Prostate gland (tissue), 2 donors: ENCODE measurements around the gene MRAP. TPM values are rescaled to one million over a fixed set of nuclear protein-coding genes. Genes with fewer than 3 reads are reported as not detected.
"Not testable (repeated sequence)": the region's sequence is repeated elsewhere in the genome, so short reads cannot be mapped to it uniquely, and the experiment has no call there.

Experiments used
- DNase-seq: peaks from one replicate; pipeline ENCODE4 v3.0.0-alpha.2; 2019; ENCODE audit warnings: low spot score
- H3K27ac ChIP-seq, 2 donors: fragments of 200-600 bp; sonication (generic); 2 replicates each; pipeline ENCODE4 v1.5.1; 2017 to 2019
- H3K27me3 ChIP-seq: fragments of 200-600 bp; sonication (generic); replicated peaks from 2 replicates; pipeline ENCODE4 v1.5.1; 2019; ENCODE audit not compliant: insufficient read depth
- H3K36me3 ChIP-seq, 2 donors: fragments of 200-600 bp; sonication (generic); 1 replicate in 1 of 2; 2 replicates in 1 of 2; pipeline versions ENCODE4 v1.5.1 to v1.8.1; 2017 to 2019
- H3K4me1 ChIP-seq: fragments of 200-600 bp; sonication (generic); replicated peaks from 2 replicates; pipeline ENCODE4 v1.5.1; 2019
- H3K4me3 ChIP-seq, 2 donors: fragments of 200-600 bp; sonication (generic); 2 replicates each; pipeline ENCODE4 v1.5.1; 2017 to 2019
- H3K9me3 ChIP-seq: fragments of 200-600 bp; sonication (generic); 2 replicates; pipeline ENCODE4 v1.5.1; 2017
- POLR2A ChIP-seq: fragments of 450-650 bp; IDR thresholded peaks from one replicate; pipeline ENCODE4 v1.6.1; 2016; ENCODE audit warnings: antibody characterized with exemption, mild to moderate bottlenecking
- POLR2AphosphoS5 ChIP-seq: sonication (generic); formaldehyde crosslinking; IDR thresholded peaks from one replicate; pipeline ENCODE4 v1.6.1; 2017; ENCODE audit warnings: antibody characterized with exemption
- WGBS: methylation state at CpG from one replicate; pipeline ENCODE4 v1.1.5; 2018; 5-methylcytosine and 5-hydroxymethylcytosine counted together
- intact Hi-C: fragments of 100-400 bp; cut with DNase I; formaldehyde crosslinking; loops from one replicate; pipeline ENCODE4 v1.14.2; 2022
- total RNA-seq, 2 donors: library from RNA; depleted of rRNA; stranded (reverse); fragments of >200 nt; gene quantifications; one replicate each; pipeline ENCODE4 v1.1.0, GENCODE V29; 2016
- TF ChIP-seq, protein P1 (sequence below), 4 experiments: fragments of 200-600 bp in 2 of 4; fragments of 450-650 bp in 2 of 4; sonication (generic) in 2 of 4; IDR thresholded peaks; 1 replicate in 3 of 4; 2 replicates in 1 of 4; pipeline ENCODE4 v1.5.1; 2016 to 2019; ENCODE audit warnings: antibody characterized with exemption in 4 of 4, mild to moderate bottlenecking in 2 of 4, moderate library complexity in 2 of 4

MRAP gene
- total RNA-seq, 2 donors from 2014 or later: 4.7 TPM; not detected in 1

DNA sequence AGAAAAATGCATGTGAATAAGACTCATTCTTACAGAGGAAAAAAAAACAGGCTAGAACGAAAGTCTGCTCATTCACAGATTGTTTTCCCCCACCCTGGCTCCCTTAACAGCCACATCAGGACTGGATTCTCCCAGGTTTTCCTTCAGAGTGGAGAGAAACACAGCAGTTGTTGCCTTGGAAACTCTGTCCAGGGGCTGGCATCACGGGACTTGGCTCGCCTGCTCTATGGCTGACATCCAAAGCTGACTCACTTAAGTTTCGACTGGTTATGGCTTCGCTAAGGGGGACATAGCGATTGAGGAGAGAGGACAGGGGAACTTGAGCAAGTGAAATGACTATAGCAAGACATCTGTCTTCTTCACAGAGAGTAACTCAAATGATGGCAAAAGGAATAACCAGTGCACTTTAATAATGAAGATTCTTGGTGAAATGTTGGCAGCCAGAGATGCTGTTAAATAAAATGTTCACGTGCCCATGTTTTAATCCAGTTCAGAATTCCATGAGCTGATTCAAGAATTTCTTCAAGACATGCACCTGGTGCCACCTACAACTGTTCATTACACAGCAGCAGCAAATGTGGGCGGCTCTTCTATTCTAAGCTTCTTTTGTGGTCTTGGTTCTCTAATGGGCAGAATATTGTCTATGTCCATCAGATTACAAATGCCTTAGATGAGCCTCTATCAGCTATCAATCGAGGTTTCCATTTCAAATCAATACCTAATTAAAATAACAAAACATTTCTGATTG is 41.6 kb upstream of the MRAP start:
- WGBS: 20% methylated on average over 9 of the region's 9 CpGs
- Histone ChIP-seq H3K4me1 (no peaks in the 10 kb centered on the region), H3K9me3 (no peaks in the 10 kb centered on the region), H3K27me3 (no peaks in the 10 kb centered on the region), H3K36me3 (no peaks in the 10 kb centered on the region), H3K27ac (no peak overlapping the region), H3K4me3 (no peak overlapping the region)
- intact Hi-C loops: loop anchor here (5.0 kb wide), 2 partner anchors 115 to 470 kb away; no protein-coding TSS in a partner anchor
- TF ChIP-seq, protein P1, sequence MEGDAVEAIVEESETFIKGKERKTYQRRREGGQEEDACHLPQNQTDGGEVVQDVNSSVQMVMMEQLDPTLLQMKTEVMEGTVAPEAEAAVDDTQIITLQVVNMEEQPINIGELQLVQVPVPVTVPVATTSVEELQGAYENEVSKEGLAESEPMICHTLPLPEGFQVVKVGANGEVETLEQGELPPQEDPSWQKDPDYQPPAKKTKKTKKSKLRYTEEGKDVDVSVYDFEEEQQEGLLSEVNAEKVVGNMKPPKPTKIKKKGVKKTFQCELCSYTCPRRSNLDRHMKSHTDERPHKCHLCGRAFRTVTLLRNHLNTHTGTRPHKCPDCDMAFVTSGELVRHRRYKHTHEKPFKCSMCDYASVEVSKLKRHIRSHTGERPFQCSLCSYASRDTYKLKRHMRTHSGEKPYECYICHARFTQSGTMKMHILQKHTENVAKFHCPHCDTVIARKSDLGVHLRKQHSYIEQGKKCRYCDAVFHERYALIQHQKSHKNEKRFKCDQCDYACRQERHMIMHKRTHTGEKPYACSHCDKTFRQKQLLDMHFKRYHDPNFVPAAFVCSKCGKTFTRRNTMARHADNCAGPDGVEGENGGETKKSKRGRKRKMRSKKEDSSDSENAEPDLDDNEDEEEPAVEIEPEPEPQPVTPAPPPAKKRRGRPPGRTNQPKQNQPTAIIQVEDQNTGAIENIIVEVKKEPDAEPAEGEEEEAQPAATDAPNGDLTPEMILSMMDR (IDR thresholded peaks at IDR 0.05): no peak
- no peak for TF ChIP-seq POLR2A
- TF ChIP-seq POLR2AphosphoS5: peak; percentile 67
- peak; percentile 63 for DNase-seq

GRCh38 chr21:32257962-32258785 is 40.5 kb upstream of the MRAP start:
- H3K36me3 ChIP-seq: no peaks in the 10 kb centered on the region
- TF ChIP-seq, protein P1 (IDR thresholded peaks at IDR 0.05): peak in 3 of 4 experiments; percentile 77 to 89 (median 83)
- peak; percentile 69 for TF ChIP-seq POLR2AphosphoS5
- no peak for TF ChIP-seq POLR2A
- intact Hi-C loops: loop anchor here (1.0 to 5.0 kb wide), 3 partner anchors 116 to 471 kb away; no protein-coding TSS in a partner anchor
- H3K27ac ChIP-seq: no peak overlapping the region
- no peak overlapping the region for H3K4me3 ChIP-seq
- H3K27me3 ChIP-seq: no peaks in the 10 kb centered on the region
- WGBS: 44% methylated on average over 16 of the region's 16 CpGs
- H3K4me1 ChIP-seq: no peaks in the 10 kb centered on the region
- peak; percentile 76 for DNase-seq
- no peaks in the 10 kb centered on the region for H3K9me3 ChIP-seq

- H3K4me3 ChIP-seq, H3K27me3 ChIP-seq, DNase-seq, H3K36me3 ChIP-seq, H3K9me3 ChIP-seq, H3K27ac ChIP-seq, H3K4me1 ChIP-seq: not testable (repeated sequence)
- WGBS: 88% methylated on average over 5 of the region's 5 CpGs
- intact Hi-C loops: loop anchor here (1.0 to 5.0 kb wide), 3 partner anchors 116 to 471 kb away; no protein-coding TSS in a partner anchor
Observed at GRCh38 chr21:32258786-32259048, 39.9 kb upstream of the MRAP start.

- WGBS: 88% methylated on average over 2 of the region's 2 CpGs
- Histone ChIP-seq H3K36me3 (no peaks in the 10 kb centered on the region), H3K27me3 (no peaks in the 10 kb centered on the region), H3K4me3 (no peak overlapping the region), H3K4me1 (no peaks in the 10 kb centered on the region), H3K9me3 (no peaks in the 10 kb centered on the region), H3K27ac (no peak overlapping the region)
- intact Hi-C loops: no loop called here
- no peak for TF ChIP-seq POLR2A
- TF ChIP-seq, protein P1 (IDR thresholded peaks at IDR 0.05): no peak
- no peak for TF ChIP-seq POLR2AphosphoS5
- DNase-seq: no peak
Observed at GRCh38 chr21:32260130-32260529, 38.5 kb upstream of the MRAP start.

GRCh38 chr21:32261929-32262328 is 36.7 kb upstream of the MRAP start:
- Histone ChIP-seq H3K4me1 (no peaks in the 10 kb centered on the region), H3K9me3 (no peaks in the 10 kb centered on the region), H3K4me3 (no peak overlapping the region), H3K27me3 (no peaks in the 10 kb centered on the region), H3K27ac (no peak overlapping the region), H3K36me3 (no peaks in the 10 kb centered on the region)
- 95% methylated on average over 5 of the region's 5 CpGs for WGBS
- intact Hi-C loops: no loop called here
- no peak for DNase-seq
- TF ChIP-seq POLR2A (no peak), POLR2AphosphoS5 (no peak)
- TF ChIP-seq, protein P1 (IDR thresholded peaks at IDR 0.05): no peak

GRCh38 chr21:32265321-32265720 is 33.3 kb upstream of the MRAP start:
- H3K9me3 ChIP-seq, intact Hi-C loops, H3K27ac ChIP-seq, H3K27me3 ChIP-seq, H3K4me3 ChIP-seq, DNase-seq, H3K36me3 ChIP-seq, H3K4me1 ChIP-seq: not testable (repeated sequence)
- WGBS: 96% methylated on average over 7 of the region's 23 CpGs
